ENCODE measurements around the gene CDH20.

GRCh38 chr18:61295153-61295552 lies 38.1 kb upstream of the CDH20 start:
- TF ChIP-seq CTCF (IDR thresholded peaks at IDR 0.05; ENCODE audit: low read depth, low read length) (no peak), POLR2A (IDR thresholded peaks at IDR 0.05; ENCODE audit: extremely low read depth, insufficient read length) (no peak), MYC (IDR thresholded peaks at IDR 0.05; ENCODE audit: low read depth, low read length) (no peak), MAX (IDR thresholded peaks at IDR 0.05; ENCODE audit: low read depth, low read length) (no peak)
